GM12801 (cell line): ENCODE data around the gene CFAP251.

Source experiments
- TF ChIP-seq, protein P1 (sequence below): IDR thresholded peaks from one replicate; pipeline ENCODE4 v1.5.1; 2011; ENCODE audit warnings: control low read depth; ENCODE audit not compliant: insufficient read length; ENCODE audit errors: extremely low read depth

Gene CFAP251

DNA sequence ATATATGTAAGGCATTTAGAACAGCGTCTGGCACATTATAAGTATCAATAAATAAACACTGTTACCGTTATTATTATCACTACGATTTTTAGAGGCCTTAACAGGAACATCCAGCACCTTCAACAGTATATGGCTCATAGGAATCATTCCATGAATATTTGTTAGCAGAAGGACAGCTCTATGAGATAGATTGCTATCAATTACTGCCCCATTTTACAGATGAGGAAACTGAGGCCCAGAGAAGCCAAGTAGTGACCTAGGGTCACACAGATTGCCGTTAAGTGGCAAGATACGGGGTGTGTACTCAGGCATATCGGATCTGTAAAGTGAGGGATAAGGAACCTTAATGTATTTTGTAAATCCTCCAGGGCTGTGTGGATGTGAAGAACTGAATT lies 30.3 kb upstream of the CFAP251 start:
- TF ChIP-seq, protein P1, sequence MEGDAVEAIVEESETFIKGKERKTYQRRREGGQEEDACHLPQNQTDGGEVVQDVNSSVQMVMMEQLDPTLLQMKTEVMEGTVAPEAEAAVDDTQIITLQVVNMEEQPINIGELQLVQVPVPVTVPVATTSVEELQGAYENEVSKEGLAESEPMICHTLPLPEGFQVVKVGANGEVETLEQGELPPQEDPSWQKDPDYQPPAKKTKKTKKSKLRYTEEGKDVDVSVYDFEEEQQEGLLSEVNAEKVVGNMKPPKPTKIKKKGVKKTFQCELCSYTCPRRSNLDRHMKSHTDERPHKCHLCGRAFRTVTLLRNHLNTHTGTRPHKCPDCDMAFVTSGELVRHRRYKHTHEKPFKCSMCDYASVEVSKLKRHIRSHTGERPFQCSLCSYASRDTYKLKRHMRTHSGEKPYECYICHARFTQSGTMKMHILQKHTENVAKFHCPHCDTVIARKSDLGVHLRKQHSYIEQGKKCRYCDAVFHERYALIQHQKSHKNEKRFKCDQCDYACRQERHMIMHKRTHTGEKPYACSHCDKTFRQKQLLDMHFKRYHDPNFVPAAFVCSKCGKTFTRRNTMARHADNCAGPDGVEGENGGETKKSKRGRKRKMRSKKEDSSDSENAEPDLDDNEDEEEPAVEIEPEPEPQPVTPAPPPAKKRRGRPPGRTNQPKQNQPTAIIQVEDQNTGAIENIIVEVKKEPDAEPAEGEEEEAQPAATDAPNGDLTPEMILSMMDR: no peak

DNA sequence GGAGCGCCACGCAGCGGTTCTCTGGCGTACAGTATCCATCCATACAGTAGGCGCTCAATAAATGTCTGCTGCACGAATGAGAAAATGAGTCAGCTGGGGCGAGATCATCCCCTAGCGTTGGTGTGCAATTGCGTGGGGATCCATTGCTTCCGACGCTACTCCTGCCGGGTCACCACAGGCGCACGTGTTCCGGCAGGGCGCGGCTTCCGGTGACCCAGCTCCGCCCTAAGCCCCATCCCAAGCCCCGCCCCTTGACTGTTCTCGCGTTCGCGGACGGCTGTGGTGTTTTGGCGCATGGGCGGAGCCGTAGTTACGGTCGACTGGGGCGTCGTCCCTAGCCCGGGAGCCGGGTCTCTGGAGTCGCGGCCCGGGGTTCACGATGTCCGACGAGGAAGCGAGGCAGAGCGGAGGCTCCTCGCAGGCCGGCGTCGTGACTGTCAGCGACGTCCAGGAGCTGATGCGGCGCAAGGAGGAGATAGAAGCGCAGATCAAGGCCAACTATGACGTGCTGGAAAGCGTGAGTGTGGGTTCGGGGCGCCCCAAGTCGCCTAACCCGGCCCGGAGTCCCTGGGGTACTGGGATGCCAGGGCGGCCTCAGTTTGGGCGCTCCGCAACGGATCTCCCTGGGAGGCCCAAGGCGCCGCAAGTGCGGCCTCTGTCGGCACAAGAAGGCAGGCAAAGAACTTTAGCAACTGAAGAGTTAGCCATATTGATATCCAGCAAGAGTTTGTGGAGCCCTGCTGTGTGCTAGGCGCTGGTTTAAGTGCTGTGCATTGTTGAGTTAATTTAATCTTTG lies 29.7 kb upstream of the CFAP251 start, which contains the start of gene PSMD9:
TSS of gene PSMD9 (plus strand) at position 313 of the 796 bp plus-strand sequence. CDS start at position 380, 67 bp downstream.
- TF ChIP-seq, protein P1: no peak

DNA sequence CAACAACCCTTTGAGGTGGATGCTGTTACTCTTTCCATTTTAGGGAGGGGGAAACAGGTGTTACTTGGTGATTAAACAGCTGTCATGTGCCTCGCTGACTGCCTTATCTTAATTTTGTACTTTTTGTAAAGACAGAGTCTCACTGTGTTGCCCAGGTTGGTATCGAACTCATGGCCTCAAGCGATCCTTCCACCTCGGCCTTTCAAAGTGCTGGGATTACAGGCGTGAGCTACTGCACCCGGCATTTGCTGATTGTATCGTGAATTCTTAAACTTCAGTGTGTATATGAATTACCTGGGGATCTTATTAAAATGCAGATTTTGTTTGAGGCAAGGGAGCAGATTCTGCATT lies 29.1 kb upstream of the CFAP251 start:
- TF ChIP-seq, protein P1: no peak

DNA sequence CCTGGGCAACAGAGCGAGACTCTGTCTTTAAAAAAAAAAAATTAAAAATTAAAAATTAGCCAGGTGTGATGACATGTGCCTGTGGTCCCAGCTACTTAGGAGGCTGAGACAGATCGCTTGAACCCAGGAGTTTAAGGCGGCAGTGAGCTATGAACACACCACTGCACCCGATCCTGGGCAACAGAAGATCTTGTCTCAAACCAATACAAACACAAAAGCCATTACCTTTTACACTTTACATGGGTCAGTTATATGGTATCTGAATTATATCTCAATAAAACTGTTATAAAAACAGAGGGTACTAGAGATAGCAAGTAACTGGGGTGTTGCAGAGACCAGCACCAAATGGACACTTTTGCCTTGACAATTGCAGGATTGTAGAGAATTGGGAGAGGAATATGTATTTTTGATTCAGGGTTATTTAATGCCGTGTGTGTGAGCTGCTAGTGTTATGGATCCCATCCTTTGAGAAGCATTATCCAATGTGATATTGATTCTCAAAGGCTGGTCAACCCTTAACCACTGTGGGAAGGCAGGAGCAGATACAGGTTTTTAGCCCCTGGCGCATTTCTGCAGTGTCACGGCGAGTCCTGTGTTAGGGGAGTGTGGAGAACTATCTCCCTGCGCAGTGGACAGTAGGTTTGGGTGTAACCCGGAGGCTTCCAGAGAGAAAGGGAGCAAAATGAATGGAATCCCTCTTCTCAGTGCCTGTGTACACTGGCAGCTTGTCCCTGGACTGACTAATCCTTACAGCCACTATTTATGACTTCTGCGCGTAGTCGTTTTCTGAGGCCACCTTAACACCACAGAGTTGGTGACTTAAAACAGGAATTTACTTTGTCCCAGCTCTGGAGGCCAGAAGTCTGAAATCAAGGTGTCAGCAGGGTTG lies 25.5 kb upstream of the CFAP251 start:
- TF ChIP-seq, protein P1: no peak

DNA sequence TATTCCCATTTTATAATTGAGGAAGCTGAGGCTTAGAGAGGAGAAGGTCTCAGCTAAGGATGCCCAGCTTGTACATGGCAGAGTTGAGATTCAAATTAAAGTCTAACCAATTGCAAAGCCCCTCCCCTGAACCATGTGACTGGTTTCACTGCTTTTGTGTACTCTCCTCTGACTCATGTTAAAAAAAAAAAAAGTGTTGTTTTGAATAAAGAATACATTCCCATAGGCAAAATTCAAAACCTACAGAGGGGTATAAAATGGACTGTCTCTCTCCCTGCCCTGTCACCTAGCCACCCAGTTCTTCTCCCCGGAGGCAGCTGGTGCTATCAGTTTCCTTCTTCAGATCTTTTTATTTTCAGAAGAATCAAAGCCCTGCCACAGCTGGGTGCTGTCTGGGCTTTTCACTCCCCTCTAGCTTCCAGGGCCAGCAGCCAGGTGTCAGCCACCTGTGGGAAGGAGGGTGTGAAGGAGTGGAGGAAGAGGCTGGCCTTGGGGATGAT lies 24.4 kb upstream of the CFAP251 start:
- TF ChIP-seq, protein P1: no peak

DNA sequence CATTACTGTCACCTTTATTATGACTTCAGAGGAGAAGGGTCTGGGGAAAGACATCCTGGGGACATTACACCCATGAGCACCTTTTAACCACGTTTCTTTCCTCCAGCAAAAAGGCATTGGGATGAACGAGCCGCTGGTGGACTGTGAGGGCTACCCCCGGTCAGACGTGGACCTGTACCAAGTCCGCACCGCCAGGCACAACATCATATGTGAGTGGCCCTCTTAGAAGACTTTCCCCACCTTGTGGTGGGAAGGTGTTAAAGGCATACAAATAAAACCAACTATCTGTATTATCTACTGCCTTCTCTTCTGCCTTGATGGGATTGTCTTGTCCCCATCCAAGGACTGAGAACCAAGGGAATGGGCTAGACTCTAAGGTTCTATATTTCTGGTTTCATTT lies 23.8 kb upstream of the CFAP251 start:
- TF ChIP-seq, protein P1: no peak

DNA sequence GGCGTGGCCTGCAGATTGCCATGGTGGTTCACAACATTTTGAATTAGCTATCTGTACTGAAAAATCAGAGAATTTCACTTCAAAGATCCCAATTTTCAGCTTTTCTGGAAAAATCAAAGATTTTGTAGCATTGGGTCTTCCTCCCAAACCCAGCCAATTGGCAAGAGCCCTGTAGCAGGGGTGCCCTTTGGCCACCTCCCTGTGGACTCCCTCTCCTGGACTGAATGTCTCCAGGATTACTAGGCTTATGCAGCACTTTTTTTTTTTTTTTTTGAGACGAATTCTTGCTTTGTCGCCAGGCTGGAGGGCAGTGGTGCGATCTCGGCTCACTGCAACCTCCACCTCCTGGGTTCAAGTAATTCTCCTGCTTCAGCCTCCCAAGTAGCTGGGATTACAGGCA lies 20.1 kb upstream of the CFAP251 start:
- TF ChIP-seq, protein P1: no peak
